ENCODE results near the gene DPY19L3. TPM values are rescaled to one million over a fixed set of nuclear protein-coding genes. Genes with fewer than 3 reads are reported as not detected.

The DPY19L3 gene
- total and polyA plus RNA-seq, 2 donors (not counting 1 experiment from before 2014, with no cell fraction given), result 14.0 to 40.0 TPM

DNA sequence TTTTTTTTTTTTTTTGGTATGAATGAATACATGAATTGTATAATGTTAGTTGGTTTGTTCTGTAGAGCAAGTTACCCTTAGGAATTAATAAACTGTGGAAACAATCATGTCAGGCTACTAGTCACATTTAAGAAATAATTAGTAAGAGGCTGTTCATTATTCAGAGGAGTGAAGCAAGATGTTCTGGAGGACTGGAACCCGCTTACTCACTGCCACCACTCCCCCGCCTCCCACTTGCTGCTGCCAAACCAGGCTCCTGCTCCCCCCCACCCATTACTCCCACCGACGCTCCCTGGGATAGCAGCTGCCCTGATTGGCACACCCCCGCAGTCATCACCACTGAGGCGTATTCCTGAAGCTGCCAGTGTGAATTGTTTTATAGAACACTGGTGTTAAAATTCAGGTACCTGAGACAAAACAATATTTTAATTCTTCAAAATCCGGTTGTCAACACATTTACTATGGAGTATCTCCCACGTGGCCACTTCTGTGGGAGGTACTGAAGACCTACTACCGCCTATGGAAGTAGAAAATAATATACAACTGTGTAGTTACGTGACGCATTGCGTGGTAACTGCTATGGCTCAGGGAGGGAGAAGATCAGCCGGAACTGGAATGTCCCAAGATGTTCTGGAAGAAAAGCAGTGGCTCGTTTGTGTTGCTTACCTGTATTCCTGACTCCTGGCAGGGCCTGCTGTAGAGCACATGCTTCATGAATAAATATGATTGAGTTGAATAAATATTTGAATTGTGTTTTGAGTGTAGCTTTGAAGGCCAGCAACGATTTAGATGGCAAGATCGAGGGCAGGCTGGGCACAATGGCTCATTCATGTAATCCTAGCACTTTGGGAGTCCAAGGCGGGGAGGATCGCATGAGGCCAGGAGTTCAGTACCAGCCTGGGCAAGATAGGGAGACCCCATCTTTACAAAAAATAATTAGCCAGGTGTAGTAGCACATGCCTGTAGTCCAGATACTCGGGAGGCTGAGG, 1.7 kb downstream of the DPY19L3 start:
- H3K27ac Mint-ChIP-seq, result peak overlapping the region; percentile 88
- no peak overlapping the region for H3K27ac ChIP-seq (ENCODE audit: low read length in 2 of 2)
- DNase-seq (no peak), ATAC-seq (ENCODE audit: low read depth) (no peak)
- no peaks in the 10 kb centered on the region for H3K9me3 Mint-ChIP-seq (ENCODE audit: insufficient read depth)
- H2AFZ ChIP-seq (ENCODE audit: insufficient read depth, low read depth, low read length, poor library complexity, severe bottlenecking), result no peak overlapping the region
- H3K4me3 Mint-ChIP-seq, result peak overlapping the region; percentile 88
- no peaks in the 10 kb centered on the region for H3K27me3 ChIP-seq (replicated peaks in 1 of 4; ENCODE audit: control extremely low read depth in 1 of 4, control insufficient read depth in 3 of 4, insufficient read depth in 4 of 4, low read length in 3 of 4)
- intact Hi-C loops (cut with micrococcal nuclease), result loop anchor here (5.0 kb wide), 1 partner anchor 565 kb away; the partner anchor contains the start of genes CEP89 and FAAP24
- peaks cover 14% of the 10 kb centered on the region for H3K4me1 Mint-ChIP-seq
- no peak for TF ChIP-seq EZH2 (IDR thresholded peaks at IDR 0.05; ENCODE audit: borderline replicate concordance, insufficient read depth, low read depth, low read length, poor library complexity, severe bottlenecking)
- TF ChIP-seq, protein P1, sequence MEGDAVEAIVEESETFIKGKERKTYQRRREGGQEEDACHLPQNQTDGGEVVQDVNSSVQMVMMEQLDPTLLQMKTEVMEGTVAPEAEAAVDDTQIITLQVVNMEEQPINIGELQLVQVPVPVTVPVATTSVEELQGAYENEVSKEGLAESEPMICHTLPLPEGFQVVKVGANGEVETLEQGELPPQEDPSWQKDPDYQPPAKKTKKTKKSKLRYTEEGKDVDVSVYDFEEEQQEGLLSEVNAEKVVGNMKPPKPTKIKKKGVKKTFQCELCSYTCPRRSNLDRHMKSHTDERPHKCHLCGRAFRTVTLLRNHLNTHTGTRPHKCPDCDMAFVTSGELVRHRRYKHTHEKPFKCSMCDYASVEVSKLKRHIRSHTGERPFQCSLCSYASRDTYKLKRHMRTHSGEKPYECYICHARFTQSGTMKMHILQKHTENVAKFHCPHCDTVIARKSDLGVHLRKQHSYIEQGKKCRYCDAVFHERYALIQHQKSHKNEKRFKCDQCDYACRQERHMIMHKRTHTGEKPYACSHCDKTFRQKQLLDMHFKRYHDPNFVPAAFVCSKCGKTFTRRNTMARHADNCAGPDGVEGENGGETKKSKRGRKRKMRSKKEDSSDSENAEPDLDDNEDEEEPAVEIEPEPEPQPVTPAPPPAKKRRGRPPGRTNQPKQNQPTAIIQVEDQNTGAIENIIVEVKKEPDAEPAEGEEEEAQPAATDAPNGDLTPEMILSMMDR (IDR thresholded peaks at IDR 0.05), result no peak
- no peaks in the 10 kb centered on the region for H3K79me2 ChIP-seq (ENCODE audit: control insufficient read depth, insufficient read depth, low read length)
- H3K4me1 ChIP-seq (ENCODE audit: control insufficient read depth in 2 of 2, insufficient read depth in 2 of 2, low read length in 2 of 2), result peaks cover 11 to 19% of the 10 kb centered on the region in 2 donors
- no peak overlapping the region for H3K4me3 ChIP-seq (ENCODE audit: control extremely low read depth in 1 of 5, extremely low read depth in 1 of 5, insufficient read depth in 1 of 5, low read depth in 2 of 5, low read length in 4 of 5)
- POLR2A ChIA-PET, result no interaction called here
- CTCF ChIA-PET, result no interaction called here
- H3K36me3 ChIP-seq (replicated peaks in 1 of 2; ENCODE audit: control extremely low read depth in 1 of 2, control insufficient read depth in 1 of 2, extremely low read depth in 1 of 2, insufficient read depth in 2 of 2, low read length in 1 of 2), result peaks cover 10 to 21% of the 10 kb centered on the region in 2 experiments
- no peaks in the 10 kb centered on the region for H3K27me3 Mint-ChIP-seq
- no peaks in the 10 kb centered on the region for H4K20me1 ChIP-seq (ENCODE audit: control insufficient read depth, insufficient read depth, low read length, poor library complexity, severe bottlenecking)
- no peaks in the 10 kb centered on the region for H3K9me3 ChIP-seq (ENCODE audit: control extremely low read depth in 1 of 3, control insufficient read depth in 2 of 3, insufficient read depth in 1 of 3, low read length in 2 of 3)
- H3K4me2 ChIP-seq (replicated peaks; ENCODE audit: low read depth, low read length, poor library complexity, severe bottlenecking), result peak overlapping the region; percentile 93
- over 99% methylated on average over 12 of the region's 19 CpGs for WGBS (ENCODE audit: insufficient coverage)
- H3K9ac ChIP-seq (ENCODE audit: low read length), result no peak overlapping the region

DNA sequence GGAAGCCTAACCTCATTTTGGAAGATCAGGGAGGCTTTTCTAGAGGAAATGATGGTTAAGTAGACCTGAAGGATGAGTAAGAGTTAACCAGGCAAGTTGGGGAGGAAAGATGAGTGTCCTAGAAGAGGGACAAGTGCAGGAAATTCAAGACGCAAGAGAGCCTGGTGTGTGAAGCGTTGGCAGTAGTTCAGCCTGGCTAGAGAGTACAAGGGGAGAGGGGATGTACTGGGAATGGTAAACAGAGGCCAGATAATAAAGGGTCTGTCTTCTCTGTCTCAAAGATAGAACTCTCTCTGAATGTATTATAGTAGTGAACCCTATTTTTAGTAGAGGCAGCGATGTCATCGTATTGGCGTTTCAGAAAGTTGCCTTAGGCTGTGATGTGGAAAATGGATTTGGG, 9.7 kb downstream of the DPY19L3 start:
- no peak overlapping the region for H2AFZ ChIP-seq (ENCODE audit: insufficient read depth, low read depth, low read length, poor library complexity, severe bottlenecking)
- no peak for DNase-seq
- H3K27me3 ChIP-seq (replicated peaks in 1 of 4; ENCODE audit: control extremely low read depth in 1 of 4, control insufficient read depth in 3 of 4, insufficient read depth in 4 of 4, low read length in 3 of 4), result no peaks in the 10 kb centered on the region
- CTCF ChIA-PET, result no interaction called here
- Mint-ChIP-seq H3K27ac (no peak overlapping the region), H3K4me3 (no peak overlapping the region), H3K27me3 (no peaks in the 10 kb centered on the region), H3K4me1 (no peaks in the 10 kb centered on the region), H3K9me3 (ENCODE audit: insufficient read depth) (no peaks in the 10 kb centered on the region)
- H3K79me2 ChIP-seq (ENCODE audit: control insufficient read depth, insufficient read depth, low read length), result no peaks in the 10 kb centered on the region
- H3K4me3 ChIP-seq (ENCODE audit: control extremely low read depth in 1 of 5, extremely low read depth in 1 of 5, insufficient read depth in 1 of 5, low read depth in 2 of 5, low read length in 4 of 5), result no peak overlapping the region
- no peak overlapping the region for H3K27ac ChIP-seq (ENCODE audit: low read length in 2 of 2)
- no peak for ATAC-seq (ENCODE audit: low read depth)
- no peak overlapping the region for H3K4me2 ChIP-seq (replicated peaks; ENCODE audit: low read depth, low read length, poor library complexity, severe bottlenecking)
- H3K4me1 ChIP-seq (ENCODE audit: control insufficient read depth in 2 of 2, insufficient read depth in 2 of 2, low read length in 2 of 2), result no peaks in the 10 kb centered on the region
- no peak overlapping the region for H3K9ac ChIP-seq (ENCODE audit: low read length)
- no peaks in the 10 kb centered on the region for H4K20me1 ChIP-seq (ENCODE audit: control insufficient read depth, insufficient read depth, low read length, poor library complexity, severe bottlenecking)
- no peaks in the 10 kb centered on the region for H3K9me3 ChIP-seq (ENCODE audit: control extremely low read depth in 1 of 3, control insufficient read depth in 2 of 3, insufficient read depth in 1 of 3, low read length in 2 of 3)
- POLR2A ChIA-PET, result interaction anchor here (0.5 kb wide), 1 partner anchor 561 kb away, joined by 4 read pairs; no protein-coding TSS in a partner anchor
- intact Hi-C loops (cut with micrococcal nuclease), result no loop called here
- TF ChIP-seq EZH2 (IDR thresholded peaks at IDR 0.05; ENCODE audit: borderline replicate concordance, insufficient read depth, low read depth, low read length, poor library complexity, severe bottlenecking), result no peak
- TF ChIP-seq, protein P1 (IDR thresholded peaks at IDR 0.05), result no peak
- peaks cover 8 to 23% of the 10 kb centered on the region in 2 experiments for H3K36me3 ChIP-seq (replicated peaks in 1 of 2; ENCODE audit: control extremely low read depth in 1 of 2, control insufficient read depth in 1 of 2, extremely low read depth in 1 of 2, insufficient read depth in 2 of 2, low read length in 1 of 2)
- 100% methylated on average over 2 of the region's 5 CpGs for WGBS (ENCODE audit: insufficient coverage)

All from B cell (primary cell).